Ishikawa (cell line): ENCODE results near the gene RAB22A.

Experiments
- CEBPB ChIP-seq: IDR thresholded peaks from 2 replicates; pipeline ENCODE4 v1.6.1; 2012
- CREB1 ChIP-seq: IDR thresholded peaks from 2 replicates; pipeline ENCODE4 v1.6.1; 2012; ENCODE audit warnings: low read depth
- EGR1 ChIP-seq: IDR thresholded peaks from 2 replicates; pipeline ENCODE4 v1.6.1; 2012
- EP300 ChIP-seq: IDR thresholded peaks from 2 replicates; pipeline ENCODE4 v1.6.1; 2012; ENCODE audit warnings: borderline replicate concordance
- FOXM1 ChIP-seq: IDR thresholded peaks from 2 replicates; pipeline ENCODE4 v1.6.1; 2012; ENCODE audit warnings: low read depth, borderline replicate concordance
- MAX ChIP-seq: IDR thresholded peaks from 2 replicates; pipeline ENCODE4 v1.6.1; 2012
- NFIC ChIP-seq: IDR thresholded peaks from 2 replicates; pipeline ENCODE4 v1.6.1; 2012
- RAD21 ChIP-seq: IDR thresholded peaks from 2 replicates; pipeline ENCODE4 v1.6.1; 2012; ENCODE audit warnings: low read depth
- TAF1 ChIP-seq: IDR thresholded peaks from 2 replicates; pipeline ENCODE4 v1.6.1; 2012; ENCODE audit warnings: low read depth, mild to moderate bottlenecking
- TCF12 ChIP-seq: IDR thresholded peaks from 2 replicates; pipeline ENCODE4 v1.6.1; 2012; ENCODE audit warnings: low read depth
- TEAD4 ChIP-seq: IDR thresholded peaks from 2 replicates; pipeline ENCODE4 v1.6.1; 2012
- YY1 ChIP-seq: IDR thresholded peaks from 2 replicates; pipeline ENCODE4 v1.6.1; 2012; ENCODE audit warnings: low read depth
- ZBTB7A ChIP-seq: IDR thresholded peaks from 2 replicates; pipeline ENCODE4 v1.6.1; 2012; ENCODE audit warnings: low read depth
- TF ChIP-seq, protein P1 (sequence below): IDR thresholded peaks from 2 replicates; pipeline ENCODE4 v1.6.1; 2012; ENCODE audit warnings: low read depth, mild to moderate bottlenecking
- TF ChIP-seq, protein P2 (sequence below): IDR thresholded peaks from 2 replicates; pipeline ENCODE4 v1.6.1; 2012

RAB22A gene

GRCh38 chr20:58310291-58310782 lies 822 bp downstream of the RAB22A start:
- TF ChIP-seq EGR1, result no peak
- TF ChIP-seq TEAD4, result no peak
- no peak for TF ChIP-seq TCF12
- no peak for TF ChIP-seq EP300
- TF ChIP-seq MAX, result no peak
- no peak for TF ChIP-seq TAF1
- no peak for TF ChIP-seq RAD21
- TF ChIP-seq YY1, result no peak
- TF ChIP-seq CREB1, result no peak
- TF ChIP-seq, protein P1, sequence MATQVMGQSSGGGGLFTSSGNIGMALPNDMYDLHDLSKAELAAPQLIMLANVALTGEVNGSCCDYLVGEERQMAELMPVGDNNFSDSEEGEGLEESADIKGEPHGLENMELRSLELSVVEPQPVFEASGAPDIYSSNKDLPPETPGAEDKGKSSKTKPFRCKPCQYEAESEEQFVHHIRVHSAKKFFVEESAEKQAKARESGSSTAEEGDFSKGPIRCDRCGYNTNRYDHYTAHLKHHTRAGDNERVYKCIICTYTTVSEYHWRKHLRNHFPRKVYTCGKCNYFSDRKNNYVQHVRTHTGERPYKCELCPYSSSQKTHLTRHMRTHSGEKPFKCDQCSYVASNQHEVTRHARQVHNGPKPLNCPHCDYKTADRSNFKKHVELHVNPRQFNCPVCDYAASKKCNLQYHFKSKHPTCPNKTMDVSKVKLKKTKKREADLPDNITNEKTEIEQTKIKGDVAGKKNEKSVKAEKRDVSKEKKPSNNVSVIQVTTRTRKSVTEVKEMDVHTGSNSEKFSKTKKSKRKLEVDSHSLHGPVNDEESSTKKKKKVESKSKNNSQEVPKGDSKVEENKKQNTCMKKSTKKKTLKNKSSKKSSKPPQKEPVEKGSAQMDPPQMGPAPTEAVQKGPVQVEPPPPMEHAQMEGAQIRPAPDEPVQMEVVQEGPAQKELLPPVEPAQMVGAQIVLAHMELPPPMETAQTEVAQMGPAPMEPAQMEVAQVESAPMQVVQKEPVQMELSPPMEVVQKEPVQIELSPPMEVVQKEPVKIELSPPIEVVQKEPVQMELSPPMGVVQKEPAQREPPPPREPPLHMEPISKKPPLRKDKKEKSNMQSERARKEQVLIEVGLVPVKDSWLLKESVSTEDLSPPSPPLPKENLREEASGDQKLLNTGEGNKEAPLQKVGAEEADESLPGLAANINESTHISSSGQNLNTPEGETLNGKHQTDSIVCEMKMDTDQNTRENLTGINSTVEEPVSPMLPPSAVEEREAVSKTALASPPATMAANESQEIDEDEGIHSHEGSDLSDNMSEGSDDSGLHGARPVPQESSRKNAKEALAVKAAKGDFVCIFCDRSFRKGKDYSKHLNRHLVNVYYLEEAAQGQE, result no peak
- no peak for TF ChIP-seq ZBTB7A
- no peak for TF ChIP-seq NFIC
- no peak for TF ChIP-seq FOXM1

GRCh38 chr20:58312836-58313235 lies 3.3 kb downstream of the RAB22A start:
- no peak for TF ChIP-seq CEBPB
- TF ChIP-seq CREB1, result no peak
- TF ChIP-seq MAX, result no peak
- no peak for TF ChIP-seq NFIC
- no peak for TF ChIP-seq RAD21
- TF ChIP-seq, protein P2, sequence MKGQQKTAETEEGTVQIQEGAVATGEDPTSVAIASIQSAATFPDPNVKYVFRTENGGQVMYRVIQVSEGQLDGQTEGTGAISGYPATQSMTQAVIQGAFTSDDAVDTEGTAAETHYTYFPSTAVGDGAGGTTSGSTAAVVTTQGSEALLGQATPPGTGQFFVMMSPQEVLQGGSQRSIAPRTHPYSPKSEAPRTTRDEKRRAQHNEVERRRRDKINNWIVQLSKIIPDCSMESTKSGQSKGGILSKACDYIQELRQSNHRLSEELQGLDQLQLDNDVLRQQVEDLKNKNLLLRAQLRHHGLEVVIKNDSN, result no peak
- no peak for TF ChIP-seq EGR1
- TF ChIP-seq TEAD4, result no peak
- no peak for TF ChIP-seq ZBTB7A
- no peak for TF ChIP-seq YY1
- no peak for TF ChIP-seq EP300
- no peak for TF ChIP-seq TAF1
- no peak for TF ChIP-seq FOXM1
- TF ChIP-seq TCF12, result no peak
- TF ChIP-seq, protein P1, result no peak

DNA sequence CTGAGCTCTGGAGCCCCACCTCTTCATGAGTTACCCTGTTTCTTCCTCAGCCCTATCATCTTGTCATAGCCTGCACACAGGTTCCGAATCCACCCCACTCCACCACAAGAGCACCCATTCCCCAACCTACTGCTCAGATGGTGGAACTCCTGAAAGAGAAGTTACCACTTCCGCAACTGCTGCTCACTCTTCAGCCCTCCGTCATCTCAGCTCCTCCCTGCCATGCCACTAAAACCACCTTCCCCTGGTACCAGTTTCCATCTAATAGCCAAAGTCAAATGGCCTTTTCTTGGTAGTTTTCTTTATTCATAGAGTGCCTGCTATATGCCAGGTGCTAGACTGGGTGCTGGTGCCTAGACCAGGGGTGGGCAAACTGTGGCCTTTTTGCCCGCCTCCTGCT lies 3.9 kb downstream of the RAB22A start:
- no peak for TF ChIP-seq RAD21
- TF ChIP-seq TAF1, result no peak

GRCh38 chr20:58321205-58321604 lies 11.7 kb downstream of the RAB22A start:
- TF ChIP-seq EGR1 (no peak), CREB1 (no peak), CEBPB (no peak)

DNA sequence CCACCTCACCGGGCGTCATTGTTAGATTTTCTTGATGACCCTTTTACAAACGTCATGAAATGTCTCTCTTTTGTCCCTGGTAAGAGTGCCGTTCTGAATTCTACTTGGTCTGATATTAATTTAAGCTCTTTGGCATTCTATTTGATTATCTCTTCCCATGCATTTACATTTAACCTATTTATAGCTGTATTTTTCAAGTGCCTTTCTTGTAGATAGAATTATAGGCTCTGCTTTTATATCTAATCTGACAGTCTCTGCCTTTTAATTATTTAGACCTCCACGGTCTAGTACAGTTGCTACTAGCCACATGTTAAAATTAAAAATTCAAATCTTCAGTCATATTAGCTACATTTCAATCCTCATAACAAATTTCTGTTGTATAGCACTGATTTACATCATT lies 12.6 kb downstream of the RAB22A start:
- TF ChIP-seq RAD21 (no peak), TEAD4 (no peak)

- TF ChIP-seq YY1, result no peak
- no peak for TF ChIP-seq TCF12
- TF ChIP-seq FOXM1, result no peak
- TF ChIP-seq RAD21, result no peak
- no peak for TF ChIP-seq TEAD4
- no peak for TF ChIP-seq TAF1
- TF ChIP-seq EGR1, result no peak
- no peak for TF ChIP-seq CREB1
- TF ChIP-seq, protein P2, result no peak
- TF ChIP-seq EP300, result no peak
- TF ChIP-seq CEBPB, result no peak
- TF ChIP-seq MAX, result no peak
- no peak for TF ChIP-seq ZBTB7A
- TF ChIP-seq, protein P1, result no peak
- no peak for TF ChIP-seq NFIC
Observed at GRCh38 chr20:58325912-58326311, 16.4 kb downstream of the RAB22A start.
